HG03342 (cell line): ENCODE results near the gene SDK1.
"Not testable (repeated sequence)": the region's sequence is repeated elsewhere in the genome, so short reads cannot be mapped to it uniquely, and the experiment has no call there.

Experiments used
- ATAC-seq: cut with Tn5 transposase; IDR thresholded peaks from one replicate; pipeline ENCODE4 v1.9.1; 2021; ENCODE audit warnings: mild to moderate bottlenecking, moderate library complexity; ENCODE audit not compliant: unreplicated experiment

Gene SDK1

DNA sequence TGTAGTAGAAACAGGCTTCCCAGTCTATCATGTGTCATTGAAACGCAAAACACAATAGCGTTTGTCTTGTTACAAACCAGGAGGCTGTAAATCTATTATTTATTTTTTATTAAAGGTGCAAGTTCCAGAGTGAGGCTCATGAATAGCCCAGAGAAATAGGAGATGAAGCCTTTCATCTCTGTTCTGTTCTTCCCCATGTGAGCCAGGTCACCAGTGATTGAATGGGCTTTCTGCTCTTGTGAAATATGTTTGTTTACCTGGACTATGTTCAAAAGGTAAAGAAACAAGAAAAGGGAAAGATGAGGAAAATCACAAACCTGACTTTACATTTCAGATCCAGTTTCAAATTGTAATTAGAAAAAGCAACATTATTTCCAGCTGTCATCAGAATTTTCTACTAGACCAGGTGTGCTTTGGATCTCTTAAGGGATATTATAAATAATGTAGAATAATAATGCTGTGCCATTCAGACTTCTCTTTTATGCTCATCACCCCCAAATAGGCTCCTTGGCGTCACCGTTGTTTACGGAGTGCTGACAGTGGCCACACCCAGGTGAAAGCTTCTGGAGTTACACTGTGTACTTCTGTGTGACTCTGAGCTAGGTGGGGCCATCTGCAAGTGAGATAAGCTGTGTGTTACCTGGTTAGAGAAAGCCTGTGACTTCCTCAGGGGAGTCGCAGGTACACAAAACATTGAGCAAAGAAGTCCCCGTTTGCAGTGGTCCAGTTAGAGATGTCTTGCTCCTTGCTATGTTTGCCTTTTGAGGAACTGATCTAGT, 274.9 kb downstream of the SDK1 start:
- ATAC-seq: no peak

- ATAC-seq: no peak
Measured at GRCh38 chr7:3578399-3578798, 277.3 kb downstream of the SDK1 start.

DNA sequence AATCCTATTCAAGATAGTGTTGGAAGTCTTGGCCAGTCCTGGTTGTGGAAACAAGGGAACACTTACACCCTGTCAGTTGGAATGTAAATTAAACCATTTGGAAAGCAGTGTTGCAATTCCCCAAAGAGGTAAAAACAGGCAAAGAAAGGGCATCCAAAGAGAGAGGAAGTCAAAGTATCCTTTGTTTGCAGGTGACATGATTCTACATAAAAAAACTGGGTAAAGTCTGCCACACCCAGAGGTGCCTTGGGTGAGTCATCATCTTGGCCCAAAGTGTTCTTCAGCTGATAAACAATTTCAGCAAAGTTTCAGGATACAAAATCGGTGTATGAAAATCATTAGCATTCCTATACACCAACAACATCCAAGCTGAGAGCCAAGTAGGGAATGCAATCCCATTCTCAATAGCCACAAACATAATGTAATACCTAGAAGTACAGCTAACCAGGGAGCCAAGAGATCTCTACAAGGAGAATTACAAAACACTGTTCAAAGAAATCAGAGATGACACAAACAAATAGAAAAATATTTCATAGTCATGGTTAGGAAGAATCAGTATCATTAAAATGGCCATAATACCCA, 278.7 kb downstream of the SDK1 start:
- no peak for ATAC-seq

- ATAC-seq: not testable (repeated sequence)
Measured at GRCh38 chr7:3582145-3582544, 281.1 kb downstream of the SDK1 start.

- ATAC-seq: no peak
Measured at GRCh38 chr7:3585826-3586225, 284.8 kb downstream of the SDK1 start.

GRCh38 chr7:3588341-3588740, 287.3 kb downstream of the SDK1 start:
- ATAC-seq: no peak

DNA sequence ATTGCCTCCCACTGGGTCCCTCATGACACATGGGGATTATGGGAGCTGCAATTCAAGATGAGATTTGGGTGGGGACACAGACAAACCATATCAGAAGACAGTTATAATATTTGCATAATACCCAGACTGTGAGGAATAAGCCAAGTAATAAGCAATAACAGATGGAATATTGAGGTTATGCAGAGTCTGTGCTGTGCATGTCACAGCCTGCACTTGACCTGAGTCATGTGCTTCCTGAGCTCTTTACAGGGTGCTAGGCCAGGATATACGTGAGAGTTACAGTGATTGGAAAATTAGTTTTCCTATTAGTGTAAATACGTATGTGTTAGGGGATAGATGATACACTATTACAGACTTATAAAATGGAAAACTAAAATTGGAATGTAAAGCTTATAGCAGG, 288.7 kb downstream of the SDK1 start:
- no peak for ATAC-seq

GRCh38 chr7:3591219-3591618, 290.2 kb downstream of the SDK1 start:
- no peak for ATAC-seq

GRCh38 chr7:3591944-3592343, 290.9 kb downstream of the SDK1 start:
- no peak for ATAC-seq

- no peak for ATAC-seq
Measured at GRCh38 chr7:3592401-3593134, 291.5 kb downstream of the SDK1 start.

GRCh38 chr7:3594901-3595300, 293.8 kb downstream of the SDK1 start:
- no peak for ATAC-seq

- no peak for ATAC-seq
Measured at GRCh38 chr7:3598854-3599253, 297.8 kb downstream of the SDK1 start.

DNA sequence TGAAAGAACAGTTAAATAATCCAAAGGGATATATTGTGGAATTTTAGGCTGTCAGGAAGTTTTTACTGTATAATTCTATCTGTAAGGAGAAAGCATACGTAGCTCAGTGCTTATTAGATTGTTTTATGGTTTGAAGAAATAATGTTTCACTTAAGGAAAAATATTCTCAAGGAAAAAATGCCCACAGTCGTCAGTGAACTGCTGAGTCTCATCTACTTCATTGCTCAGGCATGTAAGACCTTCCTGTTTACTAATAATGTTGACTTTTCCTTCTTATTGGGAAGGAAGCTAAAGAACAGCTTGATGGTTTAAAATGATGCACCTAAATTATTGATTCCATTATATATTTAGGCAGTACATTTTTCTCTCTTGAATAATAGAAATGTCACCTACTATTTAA, 304.2 kb downstream of the SDK1 start:
- no peak for ATAC-seq

DNA sequence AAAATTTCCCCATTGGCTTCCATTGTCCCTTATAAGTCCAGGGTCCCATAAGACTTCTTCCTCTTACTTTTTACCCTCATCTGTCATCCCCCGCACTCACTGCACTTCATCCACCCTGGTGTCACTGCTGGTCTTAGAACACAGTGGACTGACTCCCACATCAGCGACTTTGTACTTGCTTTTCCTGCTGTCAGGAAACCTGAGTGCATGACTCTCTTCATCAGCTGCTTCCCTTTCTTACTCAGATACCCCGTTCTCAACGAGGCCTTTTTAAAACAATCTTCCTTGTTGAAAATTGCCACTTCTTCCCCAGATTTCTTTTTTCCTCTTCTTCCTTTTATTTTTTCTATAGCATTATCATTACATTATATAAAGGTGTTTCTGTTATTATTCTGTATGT, 305.4 kb downstream of the SDK1 start:
- ATAC-seq: no peak

DNA sequence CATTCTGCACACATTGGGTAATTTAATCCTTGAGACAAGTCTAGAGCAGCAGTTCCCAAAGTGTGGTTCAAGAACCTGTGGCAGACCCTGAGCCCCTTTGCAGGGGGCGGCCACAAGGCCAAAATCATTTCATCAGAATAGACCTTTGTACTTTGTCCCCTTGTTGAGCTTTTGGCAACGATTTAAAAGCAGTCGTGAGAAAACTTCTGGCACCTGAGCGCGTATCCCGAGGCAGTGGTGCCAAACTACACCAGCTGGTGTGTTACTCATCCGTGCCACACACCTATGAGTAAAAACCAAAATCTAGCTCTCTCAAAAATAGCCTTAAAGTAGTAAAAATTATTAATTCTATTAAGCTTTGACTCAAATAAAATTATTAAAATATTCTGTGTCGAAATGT, 306.8 kb downstream of the SDK1 start:
- ATAC-seq: no peak

DNA sequence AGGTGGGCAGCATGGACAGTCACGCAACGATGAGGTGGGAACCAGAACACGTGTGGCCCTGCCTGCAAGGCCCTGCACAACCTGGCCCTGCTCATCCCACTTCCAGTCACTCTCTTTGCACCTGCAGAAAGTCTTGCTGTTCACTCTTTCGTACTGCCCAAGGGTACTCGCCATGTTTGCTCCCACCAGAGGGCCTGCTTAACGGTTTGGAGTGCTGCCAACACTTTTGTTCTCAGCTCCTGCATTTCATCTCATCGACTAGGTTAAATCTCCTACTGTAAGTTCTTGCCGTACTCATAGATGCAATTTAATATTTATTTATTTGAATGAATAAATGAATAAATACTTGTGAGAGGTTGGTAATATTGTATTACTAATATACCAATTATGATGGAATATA, 315.3 kb downstream of the SDK1 start:
- ATAC-seq: no peak

GRCh38 chr7:3630081-3630480, 329.0 kb downstream of the SDK1 start:
- ATAC-seq: no peak

DNA sequence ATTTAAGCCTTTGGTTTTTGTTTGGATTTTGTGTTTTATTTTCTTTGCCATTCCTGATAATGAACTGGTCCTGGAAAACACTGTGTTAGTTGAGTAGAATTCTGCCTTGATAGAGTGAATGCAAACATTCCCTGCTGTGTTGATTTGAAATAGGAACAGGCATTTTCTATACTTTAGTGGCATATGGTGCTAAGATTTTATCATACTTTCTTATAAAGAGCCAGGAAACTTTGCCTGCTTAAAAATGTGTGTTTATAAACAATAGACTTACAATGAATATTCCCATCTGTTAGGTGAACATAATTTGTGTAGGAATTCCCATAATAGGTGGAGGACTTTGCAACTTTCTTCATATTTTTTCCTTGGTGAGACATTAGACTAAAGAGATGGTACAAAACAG, 333.3 kb downstream of the SDK1 start:
- ATAC-seq: no peak

DNA sequence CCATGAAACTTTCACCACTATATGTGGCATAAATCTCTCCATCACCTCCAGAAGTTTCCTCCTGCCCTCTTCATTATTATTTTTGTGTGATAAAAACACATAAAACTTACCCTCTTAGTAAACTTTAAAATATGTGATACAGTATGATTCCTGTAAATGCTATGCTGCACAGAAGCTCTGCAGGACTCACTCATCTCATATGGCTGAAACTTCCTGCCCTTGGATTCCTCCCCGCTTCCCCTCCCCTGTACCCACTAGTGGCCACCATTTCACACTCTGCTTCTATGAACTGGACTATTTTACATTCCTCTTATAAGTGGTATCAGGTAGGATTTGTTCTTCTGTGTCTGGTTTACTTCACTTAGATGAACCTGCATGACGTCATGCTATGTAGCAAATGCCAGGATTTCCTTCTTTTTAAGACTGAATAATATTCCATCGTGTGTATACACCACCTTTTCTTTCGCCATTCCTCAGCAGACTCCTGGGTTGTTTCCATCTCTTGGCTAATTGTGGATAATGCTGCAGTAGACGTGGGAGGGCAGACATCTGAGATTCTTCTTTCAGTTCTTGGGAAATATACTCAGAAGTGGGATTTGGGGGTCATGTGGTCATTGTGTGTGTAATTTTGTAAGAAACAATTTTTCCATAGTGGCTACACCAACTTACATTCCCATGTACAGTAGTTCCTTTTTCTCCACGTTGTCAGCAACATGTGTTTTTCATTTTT, 335.2 kb downstream of the SDK1 start:
- no peak for ATAC-seq

- ATAC-seq: no peak
Measured at GRCh38 chr7:3639253-3639652, 338.2 kb downstream of the SDK1 start.

DNA sequence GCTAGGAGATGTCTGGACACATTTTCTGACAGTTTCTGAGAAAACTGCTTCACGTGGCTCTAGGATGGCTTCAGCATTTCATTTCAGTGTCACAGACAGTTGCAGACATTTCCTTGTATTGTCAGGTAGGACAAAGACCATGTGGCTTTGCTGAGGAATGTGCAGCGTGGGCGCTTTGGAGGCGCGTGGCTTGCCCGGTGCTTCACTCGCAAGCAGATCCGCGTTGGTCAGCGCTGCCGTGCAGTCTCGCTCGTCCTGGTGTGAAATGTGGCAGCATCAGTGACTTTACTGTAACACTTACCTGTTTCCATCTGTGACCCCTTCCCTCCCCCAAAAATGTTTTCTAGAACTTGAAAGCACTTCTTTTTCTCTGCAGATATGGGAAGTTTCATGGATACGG, 340.5 kb downstream of the SDK1 start:
- ATAC-seq: no peak
